Osteoblast (primary cell): Measurements from ENCODE around the gene SND1. TPM values are rescaled to one million over a fixed set of nuclear protein-coding genes. Genes with fewer than 3 reads are reported as not detected.
A peak's percentile ranks its signal among the peaks of the same experiment; 100 is the strongest.

ENCODE experiments used
- DNase-seq: peaks from one replicate; pipeline ENCODE4 v3.0.0; 2011; ENCODE audit warnings: low spot score, mixed read lengths; ENCODE audit not compliant: insufficient read length; ENCODE audit errors: missing footprints
- H2AFZ ChIP-seq: 2 replicates; pipeline ENCODE4 v1.6.0; 2011; ENCODE audit warnings: mild to moderate bottlenecking, low read length
- H3K27ac ChIP-seq: 2 replicates; pipeline ENCODE4 v1.5.1; 2011; ENCODE audit warnings: mild to moderate bottlenecking, low read depth, low read length, moderate library complexity
- H3K27me3 ChIP-seq: 2 replicates; pipeline ENCODE4 v1.6.0; 2012; ENCODE audit warnings: mild to moderate bottlenecking, control low read depth, inconsistent platforms, low read length, moderate library complexity; ENCODE audit not compliant: insufficient read depth
- H3K36me3 ChIP-seq: 2 replicates; pipeline ENCODE4 v1.5.1; 2011; ENCODE audit warnings: mild to moderate bottlenecking, low read length, control low read depth, moderate library complexity; ENCODE audit not compliant: insufficient read depth
- H3K4me1 ChIP-seq: 2 replicates; pipeline ENCODE4 v1.5.1; 2011; ENCODE audit warnings: mild to moderate bottlenecking, low read length, control low read depth, moderate library complexity; ENCODE audit not compliant: insufficient read depth
- H3K4me2 ChIP-seq: 2 replicates; pipeline ENCODE4 v1.6.0; 2011; ENCODE audit warnings: mild to moderate bottlenecking, low read length; ENCODE audit not compliant: insufficient read depth
- H3K4me3 ChIP-seq: fragments of 200-600 bp; sonication (generic); 3 replicates; pipeline ENCODE4 v1.5.1; 2012; ENCODE audit warnings: mild to moderate bottlenecking, low read length, inconsistent platforms; ENCODE audit not compliant: insufficient read depth
- H3K79me2 ChIP-seq: 2 replicates; pipeline ENCODE4 v1.6.0; 2012; ENCODE audit warnings: mild to moderate bottlenecking, low read length, control low read depth, inconsistent platforms; ENCODE audit not compliant: insufficient read depth
- H3K9me3 ChIP-seq: 2 replicates; pipeline ENCODE4 v1.5.1; 2011; ENCODE audit warnings: low read depth, low read length, control low read depth
- H4K20me1 ChIP-seq: 2 replicates; pipeline ENCODE4 v1.6.0; 2012; ENCODE audit warnings: mild to moderate bottlenecking, low read length, control low read depth; ENCODE audit not compliant: insufficient read depth
- CTCF ChIP-seq: IDR thresholded peaks from 2 replicates; pipeline ENCODE4 v1.5.1; 2011; ENCODE audit warnings: mild to moderate bottlenecking, low read depth, low read length, moderate library complexity; ENCODE audit errors: extremely low read depth
- total RNA-seq: library from RNA; depleted of rRNA; stranded (reverse); fragments of >200 nt; gene quantifications from 2 replicates; pipeline ENCODE4 v1.2.3, GENCODE V29; 2012

The SND1 gene
- total RNA-seq, 1 donor = 257 TPM

GRCh38 chr7:128114806-128115205 is 462.8 kb downstream of the SND1 start:
- no peak overlapping the region for H3K27ac ChIP-seq
- no peaks in the 10 kb centered on the region for H4K20me1 ChIP-seq
- no peaks in the 10 kb centered on the region for H3K79me2 ChIP-seq
- no peak overlapping the region for H3K4me3 ChIP-seq
- H2AFZ ChIP-seq = no peak overlapping the region
- H3K9me3 ChIP-seq = no peaks in the 10 kb centered on the region
- peaks cover 7% of the 10 kb centered on the region for H3K4me1 ChIP-seq
- H3K36me3 ChIP-seq = no peaks in the 10 kb centered on the region
- no peak for TF ChIP-seq CTCF
- H3K27me3 ChIP-seq = peaks cover 7% of the 10 kb centered on the region
- no peak overlapping the region for H3K4me2 ChIP-seq
- DNase-seq = no peak

GRCh38 chr7:128115336-128115820 is 463.4 kb downstream of the SND1 start:
- H3K4me2 ChIP-seq = no peak overlapping the region
- H3K4me1 ChIP-seq = peaks cover 7% of the 10 kb centered on the region
- no peaks in the 10 kb centered on the region for H3K79me2 ChIP-seq
- DNase-seq = peak; percentile 44
- H3K9me3 ChIP-seq = no peaks in the 10 kb centered on the region
- no peak overlapping the region for H3K4me3 ChIP-seq
- peak overlapping the region; percentile 3 for H2AFZ ChIP-seq
- no peaks in the 10 kb centered on the region for H4K20me1 ChIP-seq
- no peaks in the 10 kb centered on the region for H3K36me3 ChIP-seq
- H3K27ac ChIP-seq = no peak overlapping the region
- H3K27me3 ChIP-seq = peaks cover 7% of the 10 kb centered on the region
- TF ChIP-seq CTCF = no peak

- Histone ChIP-seq H3K27ac (no peak overlapping the region), H3K9me3 (no peaks in the 10 kb centered on the region), H3K27me3 (peaks cover 7% of the 10 kb centered on the region), H4K20me1 (no peaks in the 10 kb centered on the region), H3K4me3 (no peak overlapping the region), H3K79me2 (no peaks in the 10 kb centered on the region), H3K4me1 (peaks cover 7% of the 10 kb centered on the region), H3K36me3 (no peaks in the 10 kb centered on the region), H2AFZ (no peak overlapping the region), H3K4me2 (no peak overlapping the region)
- peak; percentile 17 for DNase-seq
- no peak for TF ChIP-seq CTCF
Measured at GRCh38 chr7:128115821-128116723, 464.1 kb downstream of the SND1 start.

- no peaks in the 10 kb centered on the region for H4K20me1 ChIP-seq
- no peaks in the 10 kb centered on the region for H3K36me3 ChIP-seq
- peak; percentile 22 for DNase-seq
- no peak overlapping the region for H3K4me2 ChIP-seq
- H2AFZ ChIP-seq = no peak overlapping the region
- no peaks in the 10 kb centered on the region for H3K79me2 ChIP-seq
- no peak overlapping the region for H3K27ac ChIP-seq
- no peak overlapping the region for H3K4me3 ChIP-seq
- H3K9me3 ChIP-seq = no peaks in the 10 kb centered on the region
- no peak for TF ChIP-seq CTCF
- H3K4me1 ChIP-seq = peaks cover 13% of the 10 kb centered on the region
- H3K27me3 ChIP-seq = peaks cover 7% of the 10 kb centered on the region
Measured at GRCh38 chr7:128116740-128117139, 464.7 kb downstream of the SND1 start.
